ENCODE results near the gene ENGASE.

ENGASE gene

DNA sequence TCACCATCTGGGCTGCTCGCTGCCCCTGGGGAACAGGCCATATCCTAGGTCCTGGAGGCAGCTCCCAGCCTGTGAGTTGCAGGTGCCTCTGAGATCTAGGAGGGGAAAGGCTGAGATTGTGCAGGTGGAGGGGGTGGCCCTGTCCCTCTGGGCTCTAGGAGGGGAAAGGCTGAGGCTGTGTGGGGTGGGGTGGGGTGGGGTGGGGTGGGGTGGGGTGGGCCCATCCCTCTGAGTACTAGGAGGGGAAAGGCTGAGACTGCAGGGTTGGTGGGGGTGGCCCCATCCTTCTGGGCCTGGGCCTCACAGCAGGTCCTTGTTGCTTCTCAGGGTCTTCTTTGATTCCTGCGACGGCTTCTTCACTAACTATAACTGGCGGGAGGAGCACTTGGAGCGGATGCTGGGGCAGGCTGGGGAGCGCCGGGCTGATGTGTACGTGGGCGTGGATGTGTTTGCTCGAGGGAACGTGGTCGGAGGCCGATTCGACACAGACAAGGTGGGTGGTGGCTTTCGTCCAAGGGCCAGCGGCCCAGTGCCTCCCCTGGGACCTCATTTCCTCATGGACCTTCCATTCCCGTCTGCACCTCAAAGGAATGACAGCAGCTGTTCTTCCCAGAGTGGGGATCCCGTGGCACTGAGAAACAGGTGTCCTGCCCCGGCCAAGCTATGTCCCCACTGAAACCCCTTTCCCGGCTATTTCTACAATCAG is 7.1 kb downstream of the ENGASE start:
- DNase-seq: no peak

DNA sequence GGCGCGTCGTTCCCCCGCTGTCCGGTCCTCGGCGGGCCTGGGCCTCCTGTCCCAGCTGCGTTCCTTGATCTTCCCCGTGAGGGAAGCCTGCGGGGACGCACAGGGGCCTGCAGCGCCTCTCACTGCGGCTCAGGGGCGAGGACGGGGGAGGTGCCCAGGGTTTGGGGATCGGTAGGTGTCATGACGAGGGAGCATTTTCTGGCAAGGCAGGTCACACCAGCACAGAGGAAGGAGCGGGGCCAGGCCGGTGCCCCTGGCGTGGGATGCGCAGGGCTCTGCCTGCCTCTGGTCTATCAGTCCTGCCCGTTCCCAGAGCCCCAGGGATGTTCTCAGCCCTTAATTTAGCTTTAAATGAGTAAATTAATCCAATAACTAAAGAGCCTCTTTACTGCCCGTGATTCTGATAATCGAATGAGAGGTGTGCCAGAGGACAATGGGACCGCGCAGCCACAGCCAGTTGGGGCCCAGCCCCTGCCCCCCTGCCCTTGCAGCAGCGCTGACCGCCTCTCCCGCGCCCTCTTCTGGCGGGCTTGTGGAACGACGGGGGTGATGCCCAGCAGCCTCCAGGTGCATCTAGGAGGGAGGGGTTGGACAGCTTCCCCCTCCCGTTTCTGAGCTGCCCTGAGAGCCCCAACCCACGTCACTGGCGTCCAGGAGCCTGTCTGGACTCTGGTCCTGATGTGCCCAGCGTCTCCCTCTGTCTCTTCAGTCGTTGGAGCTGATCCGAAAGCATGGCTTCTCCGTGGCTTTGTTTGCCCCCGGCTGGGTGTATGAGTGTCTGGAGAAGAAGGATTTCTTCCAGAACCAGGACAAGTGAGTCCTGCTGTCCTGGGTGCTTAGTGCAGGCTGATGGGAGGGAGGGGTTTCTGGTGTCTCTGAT is 7.9 kb downstream of the ENGASE start:
- no peak for DNase-seq

DNA sequence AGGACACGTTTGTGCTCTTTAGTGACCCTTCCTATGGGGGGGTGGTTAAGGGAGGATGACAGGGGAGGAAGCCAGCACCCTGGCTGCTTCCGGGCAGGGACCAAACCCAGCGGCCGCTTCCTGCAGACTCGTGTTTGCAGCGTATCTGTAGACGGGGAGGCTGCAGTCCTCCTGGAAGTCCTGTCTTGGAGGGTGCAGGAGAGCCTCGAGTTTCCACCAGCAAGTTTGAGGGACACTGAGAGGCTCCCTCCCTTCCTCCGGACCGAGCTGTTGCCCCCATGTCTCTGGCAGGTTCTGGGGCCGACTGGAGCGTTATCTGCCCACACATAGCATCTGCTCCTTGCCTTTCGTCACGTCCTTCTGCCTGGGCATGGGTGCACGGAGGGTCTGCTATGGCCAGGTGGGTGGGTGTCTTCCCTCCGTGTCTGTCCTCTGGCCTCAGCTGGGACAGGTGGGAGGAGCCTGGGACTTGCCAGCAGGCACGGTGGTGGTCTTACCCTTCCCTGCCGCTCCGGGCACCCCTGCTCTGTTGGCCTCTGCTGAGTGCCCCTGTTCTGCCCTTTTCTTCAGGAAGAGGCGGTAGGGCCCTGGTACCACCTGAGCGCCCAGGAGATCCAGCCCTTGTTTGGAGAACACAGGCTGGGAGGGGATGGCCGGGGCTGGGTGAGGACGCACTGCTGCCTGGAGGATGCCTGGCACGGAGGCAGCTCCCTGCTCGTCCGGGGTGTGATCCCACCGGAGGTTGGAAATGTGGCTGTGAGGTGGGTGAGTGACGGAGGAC is 8.8 kb downstream of the ENGASE start:
- DNase-seq: no peak

DNA sequence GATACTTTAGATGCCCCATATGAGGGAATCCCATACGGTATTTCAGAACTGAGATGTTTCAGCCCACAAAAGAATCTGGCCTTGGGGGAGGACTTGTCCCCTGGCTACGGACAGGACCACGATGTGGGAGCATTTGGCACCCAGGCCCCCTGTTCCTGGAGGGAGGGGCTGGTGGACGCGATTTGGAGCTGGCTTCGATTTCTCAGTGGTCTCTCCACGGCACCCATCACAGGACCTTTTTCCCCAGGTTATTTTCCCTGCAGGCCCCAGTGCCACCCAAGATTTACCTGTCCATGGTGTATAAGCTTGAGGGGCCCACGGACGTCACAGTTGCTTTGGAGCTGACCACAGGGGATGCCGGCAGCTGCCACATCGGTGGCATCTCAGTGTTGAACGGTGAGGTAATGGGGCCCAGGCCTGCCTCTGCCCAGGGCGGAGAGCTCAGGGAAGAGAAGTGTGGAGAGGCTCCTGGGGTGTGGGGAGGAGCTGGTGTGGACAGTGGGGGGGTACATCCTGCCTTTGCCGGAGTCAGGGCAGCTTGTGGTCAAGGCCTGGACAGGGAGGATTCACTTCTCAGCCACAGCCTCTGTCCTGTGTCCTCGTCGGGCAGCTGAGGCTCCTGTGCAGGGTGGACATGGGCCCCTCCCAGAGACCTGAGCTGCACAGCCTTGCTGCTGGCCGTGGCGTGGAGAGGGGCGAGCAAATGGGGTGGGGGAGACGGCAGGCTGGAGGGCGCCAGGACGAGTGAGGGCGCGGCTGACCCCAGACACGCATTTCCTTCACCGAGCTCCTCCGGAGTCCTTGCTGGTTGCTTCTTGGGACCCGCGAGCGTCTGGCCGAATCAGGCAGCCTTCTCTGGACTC is 9.9 kb downstream of the ENGASE start:
- no peak for DNase-seq

DNA sequence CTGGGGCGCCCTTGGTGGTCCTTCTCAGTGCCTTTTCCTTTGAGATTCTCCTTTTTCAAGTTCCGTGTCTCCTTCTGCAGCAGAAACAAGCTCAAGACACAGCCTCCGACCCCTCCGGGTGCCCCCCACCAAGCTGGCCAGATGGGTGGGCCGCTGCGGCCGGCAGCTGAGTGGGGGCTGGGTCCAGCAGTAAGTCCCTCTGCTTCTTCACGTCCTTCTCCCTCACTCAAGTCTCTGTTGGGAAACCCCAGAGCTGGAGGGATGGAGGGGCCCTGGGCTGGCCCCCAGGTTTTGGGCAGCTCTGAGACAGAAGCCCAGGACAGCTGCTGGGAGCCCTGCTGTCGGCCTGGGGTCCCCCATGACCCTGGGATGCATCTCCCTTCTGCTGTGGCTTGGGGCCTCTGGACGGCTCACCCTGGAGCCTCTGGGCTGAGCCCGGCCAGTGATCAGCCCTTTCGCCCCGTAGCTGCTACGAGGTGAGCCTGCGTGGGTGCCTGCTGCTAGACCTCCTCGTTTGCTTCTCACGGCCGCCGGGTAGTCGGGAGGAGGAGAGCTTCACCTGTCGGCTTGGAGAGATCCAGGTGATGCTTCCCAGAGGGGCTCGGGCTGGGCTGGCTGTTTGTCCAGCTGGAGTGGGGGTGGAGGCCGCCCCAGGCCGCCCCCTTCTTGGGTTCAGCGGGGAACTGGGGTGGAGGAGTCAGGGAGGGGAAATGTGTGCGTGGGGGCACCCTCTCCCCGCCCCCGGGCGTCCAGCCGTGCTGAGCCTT is 10.7 kb downstream of the ENGASE start:
- no peak for DNase-seq

DNA sequence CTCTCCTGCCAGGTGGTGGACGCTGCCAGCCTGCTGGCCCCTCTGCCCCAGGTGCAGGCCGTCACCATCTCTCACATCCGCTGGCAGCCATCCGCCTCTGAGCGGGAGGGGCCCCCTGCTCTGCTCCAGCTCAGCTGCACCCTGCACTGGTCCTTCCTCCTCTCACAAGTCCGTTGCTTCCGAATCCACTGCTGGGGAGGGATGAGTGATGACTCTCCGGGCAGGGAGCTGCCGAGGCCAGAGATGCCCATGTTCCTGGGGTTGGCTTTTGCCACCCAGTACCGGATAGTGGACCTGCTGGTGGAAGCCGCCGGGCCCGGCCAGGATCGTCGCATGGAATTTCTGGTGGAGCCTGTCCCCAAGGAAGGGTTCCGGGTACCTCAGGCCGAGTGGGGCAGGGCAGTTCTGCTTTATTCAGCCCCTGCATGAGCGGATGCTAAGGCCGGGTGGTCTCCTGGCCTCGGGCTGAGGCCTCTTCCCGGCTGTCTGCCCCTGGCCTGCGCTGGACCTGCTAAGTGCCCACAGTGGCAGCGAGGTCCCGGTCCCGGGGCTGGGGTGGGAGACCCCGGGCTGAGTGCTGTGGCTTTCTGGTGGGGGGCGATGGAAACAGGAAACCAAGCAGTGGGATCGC is 11.4 kb downstream of the ENGASE start:
- DNase-seq: no peak

DNA sequence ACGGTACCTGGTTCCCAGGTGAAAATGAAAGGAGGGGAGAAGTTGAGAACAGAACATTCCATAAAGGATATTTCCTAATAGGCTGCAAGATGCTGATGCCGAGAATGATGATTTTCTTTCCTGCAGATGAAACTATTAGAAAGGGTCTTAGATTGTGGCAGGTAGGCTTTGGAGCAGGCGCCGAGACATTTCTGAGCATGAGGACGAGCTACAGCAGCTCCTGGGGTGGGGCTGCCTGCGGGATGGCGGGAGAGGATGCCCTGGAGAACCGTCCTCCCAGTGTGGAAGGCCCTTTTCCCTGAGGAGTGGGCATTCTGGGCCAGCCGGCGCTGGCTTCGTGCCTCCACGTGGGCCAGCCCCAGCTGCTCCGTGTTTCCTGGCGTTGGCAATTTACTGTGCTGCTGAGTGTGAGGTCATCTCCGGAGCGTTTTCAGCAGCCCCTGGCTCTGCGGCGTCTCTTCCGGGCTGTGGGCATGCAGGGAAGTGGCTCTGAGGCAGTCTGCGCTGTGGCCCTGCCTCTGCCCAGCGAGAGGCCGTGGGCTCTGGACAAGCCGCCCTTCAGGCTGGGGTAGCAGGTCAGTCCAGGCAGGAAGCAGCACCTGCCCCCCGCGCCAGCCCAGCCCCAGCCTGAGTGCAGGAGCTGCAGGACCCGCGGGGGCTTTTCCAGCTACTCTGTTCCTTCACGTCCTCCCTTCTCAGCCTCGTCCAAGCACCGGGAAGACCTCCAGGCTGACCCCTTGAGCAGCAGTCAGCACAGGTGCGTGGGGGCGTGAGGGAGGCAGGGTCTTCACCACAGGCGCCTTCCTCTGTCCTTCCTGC is 12.2 kb downstream of the ENGASE start:
- DNase-seq: no peak

DNA sequence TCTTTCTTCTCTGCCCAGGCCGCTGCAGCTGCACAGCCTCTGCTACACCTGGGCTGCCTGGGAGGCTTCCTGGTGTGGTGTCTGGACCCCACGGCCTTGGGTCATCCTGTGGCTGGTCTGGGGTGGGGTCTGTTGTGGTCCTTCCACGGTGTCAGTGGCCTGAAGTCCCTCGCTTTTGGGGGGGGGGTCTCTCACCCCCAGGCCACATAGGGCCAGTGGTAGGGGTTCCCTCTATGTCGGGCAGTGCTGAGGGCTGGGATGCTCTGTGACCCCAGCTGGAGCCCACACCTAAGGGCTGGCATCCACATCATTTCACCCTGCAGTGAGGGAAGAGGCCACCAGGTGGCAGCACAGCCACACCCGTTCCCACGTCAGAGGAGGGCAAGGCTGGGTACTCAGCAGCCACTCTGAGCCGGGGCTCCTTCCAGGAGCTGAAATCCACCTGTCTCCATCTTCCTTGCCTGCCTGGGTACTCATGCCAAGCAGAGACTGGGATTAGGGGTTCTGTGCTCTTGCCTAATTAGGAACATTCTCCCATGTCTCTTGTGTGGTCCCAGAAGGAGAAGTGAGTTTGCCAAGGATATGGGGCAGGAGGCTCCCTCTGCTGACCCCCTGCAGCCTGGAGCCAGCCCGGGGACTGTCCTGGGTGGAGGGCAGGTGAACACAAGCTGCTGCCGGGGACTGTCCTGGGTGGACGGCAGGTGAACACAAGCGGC is 13.0 kb downstream of the ENGASE start:
- DNase-seq: no peak

DNA sequence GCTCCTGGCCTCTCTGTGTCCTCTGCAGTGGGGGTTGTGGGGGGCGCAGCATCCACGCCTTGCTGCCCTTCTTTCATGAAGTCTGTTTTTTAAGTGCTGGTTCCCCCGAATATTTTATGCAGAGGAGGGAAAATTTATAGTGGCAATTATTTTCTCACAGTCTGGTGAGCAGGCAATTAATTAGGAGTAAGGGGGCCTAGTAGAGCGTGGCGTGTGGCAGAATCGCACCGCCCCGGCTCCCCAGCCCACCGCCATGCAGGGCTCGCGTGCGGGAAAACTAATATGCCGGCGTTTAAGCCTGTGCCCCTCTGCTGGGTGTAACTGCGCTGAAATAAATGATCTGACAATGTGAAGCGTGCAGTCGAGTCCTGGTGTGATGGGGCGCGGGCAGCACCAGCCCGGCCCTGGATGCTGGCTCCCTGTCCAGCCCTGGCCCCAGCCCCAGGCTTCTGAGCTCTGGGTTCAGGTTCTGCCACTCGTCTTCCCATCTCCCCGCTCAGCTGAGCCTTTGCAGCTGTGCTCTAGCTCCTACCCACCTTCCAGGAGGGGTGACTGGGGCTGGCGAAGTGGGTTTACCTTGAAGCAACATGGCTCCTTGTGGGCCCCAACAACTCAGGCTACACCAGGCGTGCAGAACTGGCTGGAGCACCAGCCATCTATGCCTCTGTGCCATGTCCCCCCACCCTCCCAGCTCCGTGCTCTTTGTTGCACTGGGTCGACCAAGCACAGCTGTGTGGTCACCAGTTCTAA is 13.8 kb downstream of the ENGASE start:
- no peak for DNase-seq

DNA sequence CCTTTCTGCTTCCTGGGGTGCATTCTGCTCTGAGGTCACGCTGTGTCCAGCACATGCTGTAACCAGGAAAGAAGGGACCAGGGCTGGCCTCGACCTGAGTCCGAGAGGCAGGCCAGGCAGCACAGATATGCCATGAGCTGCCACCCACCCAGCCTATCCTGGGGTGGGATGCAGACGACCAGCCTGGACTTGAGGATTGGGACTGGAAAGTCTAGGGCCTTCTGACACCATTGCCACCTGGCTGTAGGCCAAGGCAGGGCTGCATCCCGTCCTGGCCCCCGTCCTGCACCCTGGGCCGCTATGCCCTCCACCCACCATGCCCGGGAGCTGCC is 14.3 kb downstream of the ENGASE start:
- DNase-seq: no peak

DNA sequence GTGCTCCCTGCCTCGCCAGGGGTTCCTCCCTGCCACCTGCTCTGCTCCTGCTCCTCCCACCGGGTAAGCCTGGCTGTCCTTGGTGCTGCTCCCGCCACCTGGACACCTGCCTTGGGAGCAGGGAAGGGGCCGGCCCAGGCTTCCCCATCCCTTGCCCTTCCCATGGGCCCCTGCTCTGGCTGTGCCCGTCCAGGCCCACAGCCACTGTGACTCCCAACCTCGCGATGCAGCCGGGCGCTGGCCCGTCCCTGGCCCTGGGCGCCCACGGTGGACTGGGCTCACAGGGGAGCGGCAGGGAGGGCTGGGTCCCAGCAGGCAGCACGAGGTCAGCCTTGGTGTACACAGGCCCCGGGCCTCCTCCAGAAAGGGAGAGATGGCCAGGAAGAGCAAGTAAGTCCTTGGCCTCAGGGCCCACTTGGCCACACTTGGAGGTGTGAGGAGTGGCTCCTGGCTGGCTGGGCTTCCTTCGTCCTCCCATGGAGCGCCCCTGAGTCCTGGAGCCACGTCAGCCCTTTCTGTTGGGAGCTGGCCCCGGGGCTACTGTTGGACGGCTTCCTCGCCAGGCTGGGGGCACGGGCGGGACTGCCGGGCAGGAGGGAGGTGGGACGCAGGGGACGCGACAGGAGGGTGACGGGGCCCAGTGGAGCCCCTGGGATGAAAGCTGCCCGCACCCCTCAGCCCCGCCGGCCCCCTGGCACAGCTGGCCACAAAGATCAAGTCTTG is 15.3 kb downstream of the ENGASE start:
- DNase-seq: no peak

DNA sequence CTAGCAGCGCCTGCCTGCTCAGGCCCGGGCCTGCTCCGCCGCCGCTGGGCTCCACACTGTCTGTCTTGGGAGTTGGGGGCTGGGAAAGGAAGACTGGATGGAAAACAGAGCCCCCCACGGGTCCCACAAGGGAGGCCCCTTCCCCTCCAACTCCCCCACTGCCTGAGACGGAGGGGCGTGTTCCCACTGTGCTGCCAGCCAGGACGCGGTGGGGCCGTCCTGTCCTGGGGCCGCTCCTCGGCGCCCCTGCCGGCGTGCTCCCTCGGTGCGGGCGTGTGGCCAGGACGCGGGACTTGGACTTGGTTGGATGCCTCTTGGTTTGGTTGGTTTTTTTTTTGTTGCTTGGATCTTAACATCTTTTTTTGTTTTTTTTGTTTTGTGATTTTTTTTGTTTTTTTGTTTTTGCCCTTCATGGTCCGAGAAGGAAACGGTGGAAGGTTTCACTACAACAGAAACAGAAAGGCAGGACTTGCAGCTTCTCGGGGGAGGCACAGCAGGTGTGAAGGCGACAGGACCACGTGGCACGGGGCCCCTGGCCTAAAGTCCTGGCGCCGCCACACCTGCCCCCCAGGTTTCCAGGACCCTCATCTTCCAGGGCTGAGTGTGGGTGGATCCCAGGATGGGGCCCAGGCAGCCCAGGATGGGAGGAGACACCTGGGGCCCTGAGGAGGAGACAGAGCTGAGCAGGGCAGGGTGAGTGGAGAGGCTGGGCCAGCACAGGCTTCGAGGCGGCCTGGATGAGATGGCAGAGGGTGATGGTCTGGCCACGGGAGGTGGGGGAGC is 16.0 kb downstream of the ENGASE start:
- no peak for DNase-seq

DNA sequence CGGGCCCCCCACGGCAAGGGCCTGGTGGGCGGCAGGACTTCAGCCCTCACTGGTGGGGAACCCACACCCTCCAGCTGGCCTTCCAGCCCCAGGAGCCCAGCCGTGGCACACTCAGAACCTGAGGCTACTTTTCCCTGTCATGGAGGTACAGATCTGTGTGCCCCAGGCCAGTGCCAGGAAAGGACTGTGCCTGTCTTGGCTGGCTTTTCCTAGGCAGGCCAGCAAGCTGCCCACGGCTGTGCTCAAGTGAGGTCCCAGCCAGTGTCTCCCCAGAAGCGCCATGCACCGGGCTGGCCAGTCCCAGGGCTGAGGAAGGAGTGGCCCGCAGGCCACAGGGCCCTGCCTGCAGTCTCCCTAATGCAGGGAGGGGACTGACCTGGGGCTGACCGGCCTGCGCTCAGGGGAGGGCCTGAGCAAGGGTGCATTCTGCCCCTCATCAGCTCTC is 16.6 kb downstream of the ENGASE start:
- no peak for DNase-seq

DNA sequence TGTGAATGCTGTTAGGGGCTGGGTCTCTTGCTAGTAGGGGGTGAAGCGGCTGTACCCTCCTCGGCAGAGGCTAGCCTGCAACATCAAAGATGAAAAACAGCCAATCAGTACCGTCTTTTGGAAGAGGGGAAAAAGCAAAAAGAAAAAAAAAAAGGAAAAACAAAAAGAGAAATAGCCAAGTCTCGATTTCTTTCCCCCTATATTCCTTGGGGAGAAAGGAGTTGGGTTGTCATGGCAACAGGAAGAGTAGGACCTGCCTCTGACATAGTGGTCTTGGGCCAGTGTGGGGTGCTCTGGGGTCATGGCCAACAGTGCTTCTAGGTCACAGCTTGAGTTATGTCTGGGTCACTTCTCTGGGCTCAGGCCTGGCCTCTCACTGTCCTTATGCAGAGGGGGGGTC is 17.9 kb downstream of the ENGASE start:
- DNase-seq: no peak

DNA sequence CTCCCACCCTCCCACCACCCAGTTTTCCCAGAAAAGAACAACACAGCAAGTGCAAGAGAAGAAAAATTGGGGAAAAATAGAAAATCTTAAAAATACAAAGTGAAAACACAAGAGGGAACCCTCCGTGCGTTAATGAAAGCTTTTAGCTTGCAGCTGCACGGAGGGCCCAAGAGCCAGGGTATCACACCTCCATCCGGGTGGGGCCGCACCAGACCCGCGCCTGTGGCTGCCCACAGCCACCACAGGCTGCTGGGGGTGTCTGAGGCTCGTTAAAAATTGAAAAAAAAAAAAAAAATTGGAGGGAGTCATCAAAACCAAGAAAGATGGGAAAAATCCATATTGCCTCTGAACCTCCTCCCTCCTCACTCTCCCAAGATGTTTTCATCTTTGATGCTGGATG is 18.6 kb downstream of the ENGASE start:
- no peak for DNase-seq

DNA sequence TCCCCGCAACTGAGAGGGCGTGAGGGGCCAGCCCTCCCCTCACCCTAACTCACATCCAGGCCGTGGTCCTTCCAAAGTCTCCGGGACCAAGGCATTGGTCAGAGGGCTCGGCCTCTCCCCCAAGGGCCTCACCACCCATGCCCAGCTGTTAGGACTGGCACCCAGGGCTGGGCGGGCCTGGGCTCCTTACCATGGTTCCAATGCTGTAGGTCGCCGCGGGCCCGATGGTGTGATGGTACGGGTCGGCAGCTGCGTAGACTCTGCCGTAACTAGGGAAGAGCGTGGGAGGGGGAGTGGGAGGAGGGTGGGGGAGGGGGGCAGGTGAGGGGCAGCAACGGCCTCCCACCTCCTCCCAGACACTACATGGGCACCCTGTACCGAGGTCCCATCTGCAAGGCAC is 19.6 kb downstream of the ENGASE start:
- DNase-seq: no peak

DNA sequence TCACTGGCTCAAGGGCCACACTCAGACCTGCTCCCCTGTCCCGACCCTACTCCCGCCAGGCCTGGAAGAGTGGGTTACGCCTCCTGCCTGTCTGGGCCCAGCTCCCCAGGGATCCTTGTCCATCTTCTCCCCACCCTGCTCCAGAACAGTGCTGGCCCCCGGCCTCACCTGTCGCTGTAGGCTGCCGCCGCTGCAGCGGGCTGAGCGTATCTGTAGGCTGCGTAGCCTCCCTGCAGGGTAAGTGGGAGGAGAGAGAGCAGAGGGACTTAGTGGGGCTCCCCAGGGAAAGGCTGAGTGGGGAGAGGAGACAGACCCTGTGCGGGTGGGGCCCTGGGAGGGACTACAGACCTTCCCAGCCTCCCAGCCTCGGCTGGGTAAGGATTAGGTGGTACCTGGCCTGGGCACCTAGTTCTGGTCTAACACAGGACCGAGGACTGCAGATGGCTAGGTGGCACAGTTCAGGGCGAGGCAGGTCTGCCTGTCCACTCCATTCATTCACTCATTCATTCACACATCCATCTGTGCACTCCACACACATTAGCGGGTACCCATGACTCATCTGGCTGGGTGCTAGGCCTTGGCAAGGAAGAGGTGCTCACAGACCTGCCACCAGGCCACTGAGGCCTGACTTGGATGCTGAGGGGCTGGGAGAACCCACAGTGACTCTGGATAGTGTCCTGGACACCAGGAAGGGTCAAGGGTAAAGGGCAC is 20.9 kb downstream of the ENGASE start:
- DNase-seq: no peak
